ENCODE results near the gene ANK3. TPM values are rescaled to one million over a fixed set of nuclear protein-coding genes. Genes with fewer than 3 reads are reported as not detected.

The ANK3 gene
- total RNA-seq, 1 donor from 2014 or later: 87.6 TPM

GRCh38 chr10:60343254-60343653 is 46.4 kb downstream of the ANK3 start:
- H3K4me3 Mint-ChIP-seq (ENCODE audit: low read depth): no peak overlapping the region
- no peak overlapping the region for H3K27ac Mint-ChIP-seq
- no peaks in the 10 kb centered on the region for H3K9me3 Mint-ChIP-seq (ENCODE audit: low read depth)
- no peaks in the 10 kb centered on the region for H3K36me3 Mint-ChIP-seq (ENCODE audit: insufficient read depth)
- no peak for DNase-seq (ENCODE audit: low spot score, unreplicated experiment)
- TF ChIP-seq CTCF (IDR thresholded peaks at IDR 0.05; ENCODE audit: unreplicated experiment): no peak
- H3K27me3 Mint-ChIP-seq: no peaks in the 10 kb centered on the region
- H3K4me1 Mint-ChIP-seq (ENCODE audit: low read depth): peaks cover 3% of the 10 kb centered on the region

GRCh38 chr10:60341969-60342368 is 47.7 kb downstream of the ANK3 start:
- Mint-ChIP-seq H3K9me3 (ENCODE audit: low read depth) (no peaks in the 10 kb centered on the region), H3K4me1 (ENCODE audit: low read depth) (peaks cover 4% of the 10 kb centered on the region), H3K27me3 (no peaks in the 10 kb centered on the region), H3K27ac (no peak overlapping the region), H3K36me3 (ENCODE audit: insufficient read depth) (no peaks in the 10 kb centered on the region), H3K4me3 (ENCODE audit: low read depth) (no peak overlapping the region)
- DNase-seq (ENCODE audit: low spot score, unreplicated experiment): no peak
- TF ChIP-seq CTCF (IDR thresholded peaks at IDR 0.05; ENCODE audit: unreplicated experiment): no peak

GRCh38 chr10:60340973-60341372 is 48.7 kb downstream of the ANK3 start:
- Mint-ChIP-seq H3K4me3 (ENCODE audit: low read depth) (no peak overlapping the region), H3K27ac (no peak overlapping the region), H3K9me3 (ENCODE audit: low read depth) (no peaks in the 10 kb centered on the region), H3K4me1 (ENCODE audit: low read depth) (peaks cover 4% of the 10 kb centered on the region), H3K27me3 (no peaks in the 10 kb centered on the region), H3K36me3 (ENCODE audit: insufficient read depth) (no peaks in the 10 kb centered on the region)
- no peak for TF ChIP-seq CTCF (IDR thresholded peaks at IDR 0.05; ENCODE audit: unreplicated experiment)
- DNase-seq (ENCODE audit: low spot score, unreplicated experiment): no peak

- Mint-ChIP-seq H3K27ac (no peak overlapping the region), H3K4me1 (ENCODE audit: low read depth) (peaks cover 4% of the 10 kb centered on the region), H3K27me3 (no peaks in the 10 kb centered on the region), H3K9me3 (ENCODE audit: low read depth) (no peaks in the 10 kb centered on the region), H3K36me3 (ENCODE audit: insufficient read depth) (no peaks in the 10 kb centered on the region), H3K4me3 (ENCODE audit: low read depth) (no peak overlapping the region)
- DNase-seq (ENCODE audit: low spot score, unreplicated experiment): no peak
- TF ChIP-seq CTCF (IDR thresholded peaks at IDR 0.05; ENCODE audit: unreplicated experiment): no peak
Measured at GRCh38 chr10:60339757-60340156, 49.9 kb downstream of the ANK3 start.

- no peaks in the 10 kb centered on the region for H3K9me3 Mint-ChIP-seq (ENCODE audit: low read depth)
- no peak for TF ChIP-seq CTCF (IDR thresholded peaks at IDR 0.05; ENCODE audit: unreplicated experiment)
- peaks cover 4% of the 10 kb centered on the region for H3K4me1 Mint-ChIP-seq (ENCODE audit: low read depth)
- no peaks in the 10 kb centered on the region for H3K36me3 Mint-ChIP-seq (ENCODE audit: insufficient read depth)
- no peak for DNase-seq (ENCODE audit: low spot score, unreplicated experiment)
- no peak overlapping the region for H3K27ac Mint-ChIP-seq
- H3K27me3 Mint-ChIP-seq: no peaks in the 10 kb centered on the region
- H3K4me3 Mint-ChIP-seq (ENCODE audit: low read depth): no peak overlapping the region
Measured at GRCh38 chr10:60338786-60339185, 50.9 kb downstream of the ANK3 start.
